Body of pancreas (tissue), 4 donors: ENCODE measurements around the gene CANT1. TPM values are rescaled to one million over a fixed set of nuclear protein-coding genes. Genes with fewer than 3 reads are reported as not detected.

Experiments
- ATAC-seq: fragments of 150-250 bp; one replicate; pipeline ENCODE4 v1.9.1; 2016
- DNase-seq, 4 donors: peaks; one replicate each; pipeline ENCODE4 v3.0.0-alpha.2; 2019
- H3K27ac ChIP-seq, 4 donors: fragments of 200-600 bp; sonication (generic); 1 replicate in 3 of 4; 2 replicates in 1 of 4; pipeline versions ENCODE4 v1.5.1 to v1.6.1; 2016 to 2019; ENCODE audit warnings: mild to moderate bottlenecking in 1 of 4, mixed read lengths in 1 of 4, moderate library complexity in 1 of 4
- H3K27me3 ChIP-seq, 2 donors: fragments of 200-600 bp; sonication (generic); one replicate each; pipeline ENCODE4 v1.6.0; 2016; ENCODE audit warnings: mild to moderate bottlenecking in 1 of 2
- H3K36me3 ChIP-seq, 2 donors: fragments of 200-600 bp; sonication (generic); replicated peaks in 1 of 2; 2 replicates each; pipeline ENCODE4 v1.5.1; 2016; ENCODE audit warnings: low read depth in 2 of 2; ENCODE audit not compliant: insufficient read depth in 1 of 2
- H3K4me1 ChIP-seq: fragments of 200-600 bp; sonication (generic); one replicate; pipeline ENCODE4 v1.6.0; 2016
- H3K4me3 ChIP-seq, 2 donors: fragments of 200-600 bp; sonication (generic); 1 replicate in 1 of 2; 2 replicates in 1 of 2; pipeline ENCODE4 v1.5.1; 2016 to 2019
- H3K9me3 ChIP-seq, 3 donors: fragments of 200-600 bp; sonication (generic); 1 replicate in 2 of 3; 2 replicates in 1 of 3; pipeline ENCODE4 v1.5.1; 2016
- CTCF ChIP-seq, 7 experiments: fragments of 450-650 bp in 4 of 7; fragments of 200-600 bp in 3 of 7; sonication (generic) in 3 of 7; IDR thresholded peaks; one replicate each; pipeline ENCODE4 v1.5.1; 2016 to 2019; ENCODE audit warnings: antibody characterized with exemption in 7 of 7
- POLR2A ChIP-seq, 3 donors: fragments of 450-650 bp; IDR thresholded peaks; one replicate each; pipeline ENCODE4 v1.6.1; 2016; ENCODE audit warnings: antibody characterized with exemption in 3 of 3, mild to moderate bottlenecking in 2 of 3
- WGBS, 2 donors: methylation state at CpG; one replicate each; pipeline ENCODE4 v1.1.5; 2017; 5-methylcytosine and 5-hydroxymethylcytosine counted together
- intact Hi-C: fragments of 100-400 bp; cut with DNase I; formaldehyde crosslinking; loops from one replicate; pipeline ENCODE4 v1.15.1; 2023
- total RNA-seq, 2 donors: library from RNA; depleted of rRNA; stranded (reverse); fragments of >200 nt; gene quantifications; one replicate each; pipeline ENCODE4 v1.1.0, GENCODE V29; 2016

The CANT1 gene
- total RNA-seq, 2 donors from 2014 or later, result 12.5 to 17.5 TPM

GRCh38 chr17:78981010-78981888 lies 28.3 kb downstream of the CANT1 start:
- intact Hi-C loops, result no loop called here
- Histone ChIP-seq H3K27ac (peak overlapping the region in 1 of 4 donors; percentile 58), H3K4me1 (peaks cover 45% of the 10 kb centered on the region), H3K27me3 (no peaks in the 10 kb centered on the region), H3K4me3 (no peak overlapping the region), H3K36me3 (no peaks in the 10 kb centered on the region), H3K9me3 (no peaks in the 10 kb centered on the region)
- ATAC-seq, result no peak
- DNase-seq, result no peak
- WGBS, 2 donors, result 76 to 85% methylated on average over 11 to 16 of the region's 16 CpGs
- no peak for TF ChIP-seq CTCF (IDR thresholded peaks at IDR 0.05)
- TF ChIP-seq POLR2A (IDR thresholded peaks at IDR 0.05), result no peak

- intact Hi-C loops, result no loop called here
- DNase-seq (no peak), ATAC-seq (no peak)
- Histone ChIP-seq H3K36me3 (no peaks in the 10 kb centered on the region), H3K4me1 (peaks cover 44% of the 10 kb centered on the region), H3K27ac (peak overlapping the region in 3 of 4 donors; percentile 58 to 81 (median 71)), H3K9me3 (no peaks in the 10 kb centered on the region), H3K27me3 (no peaks in the 10 kb centered on the region), H3K4me3 (no peak overlapping the region)
- WGBS, 2 donors, result 76% methylated on average over 8 of the region's 8 CpGs; no CpG with 5 or more reads in 1 of the 2 donors
- TF ChIP-seq POLR2A (IDR thresholded peaks at IDR 0.05) (no peak), CTCF (IDR thresholded peaks at IDR 0.05) (no peak)
Observed at GRCh38 chr17:78980624-78980972, 29.0 kb downstream of the CANT1 start.

- no peaks in the 10 kb centered on the region for H3K9me3 ChIP-seq
- no peak within 1 kb of the TSS for H3K4me3 ChIP-seq
- no peaks in the 10 kb centered on the region for H3K27me3 ChIP-seq
- 50 to 66% methylated on average over 12 to 16 of the region's 16 CpGs for WGBS, 2 donors
- DNase-seq (peak; percentile 54 to 74 (median 70)), ATAC-seq (peak; percentile 73)
- peak within 1 kb of the TSS; percentile 36 to 81 (median 64) for H3K27ac ChIP-seq
- TF ChIP-seq POLR2A (IDR thresholded peaks at IDR 0.05) (peak in 2 of 3 donors; percentile 54 to 59), CTCF (IDR thresholded peaks at IDR 0.05) (no peak)
- H3K4me1 ChIP-seq, result peaks cover 44% of the 10 kb centered on the region
- intact Hi-C loops, result no loop called here
- H3K36me3 ChIP-seq, result no peaks in the 10 kb centered on the region
Observed at GRCh38 chr17:78979780-78980623, 29.6 kb downstream of the CANT1 start, which contains the start of gene LGALS3BP. Gene LGALS3BP (minus strand): TSS chr17:78979923. CDS start chr17:78977191, 2,732 bp downstream.

GRCh38 chr17:78977997-78978973 lies 31.3 kb downstream of the CANT1 start:
- Histone ChIP-seq H3K36me3 (no peaks in the 10 kb centered on the region), H3K27ac (peak overlapping the region in 3 of 4 donors; percentile 43 to 81 (median 58)), H3K27me3 (no peaks in the 10 kb centered on the region), H3K9me3 (no peaks in the 10 kb centered on the region), H3K4me3 (no peak overlapping the region), H3K4me1 (peaks cover 44% of the 10 kb centered on the region)
- ATAC-seq (no peak), DNase-seq (peak in 1 of 4 donors; percentile 39)
- intact Hi-C loops, result no loop called here
- TF ChIP-seq CTCF (IDR thresholded peaks at IDR 0.05) (peak in 2 of 7 experiments; percentile 13), POLR2A (IDR thresholded peaks at IDR 0.05) (no peak)
- 59 to 68% methylated on average over 9 to 21 of the region's 21 CpGs for WGBS, 2 donors
